Neural cell (in vitro differentiated cells): Measurements from ENCODE around the gene DHDH. TPM values are rescaled to one million over a fixed set of nuclear protein-coding genes. Genes with fewer than 3 reads are reported as not detected.

ENCODE experiments used
- H2AFZ ChIP-seq: fragments of 200-600, 300-800 bp; sonication (generic), shearing (Covaris generic); 2 replicates; pipeline ENCODE4 v1.6.0; 2014; ENCODE audit warnings: low read depth, mild to moderate bottlenecking, antibody characterized with exemption, low read length, moderate library complexity
- H3F3A ChIP-seq: fragments of 200-600 bp; shearing (Covaris generic); 2 replicates; pipeline ENCODE4 v1.6.1; 2016; ENCODE audit warnings: mild to moderate bottlenecking, moderate library complexity, mixed read lengths, antibody characterized with exemption, low read length; ENCODE audit not compliant: insufficient read depth, poor library complexity, severe bottlenecking
- H3K27ac ChIP-seq: fragments of 200-600, 300-800 bp; sonication (generic), shearing (Covaris generic); 2 replicates; pipeline ENCODE4 v1.5.1; 2014; ENCODE audit warnings: mild to moderate bottlenecking, low read length, moderate library complexity
- H3K27me3 ChIP-seq: fragments of 300-800, 200-600 bp; sonication (generic), shearing (Covaris generic); 2 replicates; pipeline ENCODE4 v1.6.0; 2014; ENCODE audit warnings: mild to moderate bottlenecking, low read depth, low read length, moderate library complexity; ENCODE audit not compliant: insufficient read depth
- H3K36me3 ChIP-seq: fragments of 300-800, 200-600 bp; sonication (generic), shearing (Covaris generic); 2 replicates; pipeline ENCODE4 v1.5.1; 2014; ENCODE audit warnings: mild to moderate bottlenecking, antibody characterized with exemption, low read length, moderate library complexity; ENCODE audit not compliant: insufficient read depth
- H3K4me2 ChIP-seq: fragments of 300-800, 200-600 bp; sonication (generic), shearing (Covaris generic); 2 replicates; pipeline ENCODE4 v1.6.0; 2014; ENCODE audit warnings: mild to moderate bottlenecking, low read length
- H3K4me3 ChIP-seq: fragments of 300-800, 200-600 bp; sonication (generic), shearing (Covaris generic); 2 replicates; pipeline ENCODE4 v1.5.1; 2014; ENCODE audit warnings: mild to moderate bottlenecking, low read length, moderate library complexity
- H3K79me2 ChIP-seq: fragments of 200-600 bp; shearing (Covaris generic); replicated peaks from 2 replicates; pipeline ENCODE4 v1.6.0; 2014; ENCODE audit warnings: mild to moderate bottlenecking, low read length, moderate library complexity; ENCODE audit not compliant: insufficient read depth
- H3K9ac ChIP-seq: fragments of 300-800, 200-600 bp; sonication (generic), shearing (Covaris generic); 2 replicates; pipeline ENCODE4 v1.6.1; 2016; ENCODE audit warnings: mild to moderate bottlenecking, low read length, mixed read lengths
- H3K9me2 ChIP-seq: fragments of 200-600 bp; shearing (Covaris generic); 2 replicates; pipeline ENCODE4 v1.6.1; 2016; ENCODE audit warnings: mild to moderate bottlenecking, low read length, mixed read lengths; ENCODE audit not compliant: insufficient read depth
- H3K9me3 ChIP-seq: fragments of 200-600, 300-800 bp; sonication (generic), shearing (Covaris generic); 2 replicates; pipeline ENCODE4 v1.6.1; 2016; ENCODE audit warnings: mild to moderate bottlenecking, mixed run types, low read length, moderate library complexity, mixed read lengths
- H4K20me1 ChIP-seq: fragments of 200-600 bp; shearing (Covaris generic); 2 replicates; pipeline ENCODE4 v1.6.1; 2016; ENCODE audit warnings: mild to moderate bottlenecking, mixed run types; ENCODE audit not compliant: insufficient read depth
- CTCF ChIP-seq: fragments of 450-650 bp; IDR thresholded peaks from 2 replicates; pipeline ENCODE4 v1.5.1; 2014; ENCODE audit warnings: antibody characterized with exemption, mild to moderate bottlenecking, moderate library complexity; ENCODE audit not compliant: poor library complexity, severe bottlenecking
- EP300 ChIP-seq: fragments of 450-650 bp; conservative IDR thresholded peaks from 2 replicates; pipeline ENCODE4 v1.6.1; 2014; ENCODE audit warnings: antibody characterized with exemption, mild to moderate bottlenecking, moderate library complexity; ENCODE audit not compliant: poor library complexity, severe bottlenecking
- EZH2 ChIP-seq: fragments of 200-600, 300-800 bp; shearing (Covaris generic), sonication (generic); IDR thresholded peaks from 2 replicates; pipeline ENCODE4 v1.6.1; 2014; ENCODE audit warnings: antibody characterized with exemption, low read length, borderline replicate concordance, mild to moderate bottlenecking; ENCODE audit not compliant: insufficient read depth, poor library complexity, severe bottlenecking
- MXI1 ChIP-seq: fragments of 450-650 bp; conservative IDR thresholded peaks from 2 replicates; pipeline ENCODE4 v1.6.1; 2014; ENCODE audit warnings: antibody characterized with exemption, mild to moderate bottlenecking; ENCODE audit not compliant: poor library complexity, severe bottlenecking
- POLR2AphosphoS5 ChIP-seq: IDR thresholded peaks from 2 replicates; pipeline ENCODE4 v1.6.1; 2012
- RAD21 ChIP-seq: fragments of 450-650 bp; conservative IDR thresholded peaks from 2 replicates; pipeline ENCODE4 v1.6.1; 2014; ENCODE audit warnings: antibody characterized with exemption, mild to moderate bottlenecking, moderate library complexity
- REST ChIP-seq: IDR thresholded peaks from 2 replicates; pipeline ENCODE4 v1.6.1; 2012; ENCODE audit warnings: borderline replicate concordance
- SMC3 ChIP-seq: fragments of 450-650 bp; conservative IDR thresholded peaks from 2 replicates; pipeline ENCODE4 v1.6.1; 2014; ENCODE audit warnings: antibody characterized with exemption, mild to moderate bottlenecking, moderate library complexity; ENCODE audit not compliant: poor library complexity
- TAF1 ChIP-seq: IDR thresholded peaks from 2 replicates; pipeline ENCODE4 v1.6.1; 2012; ENCODE audit warnings: low read depth
- polyA plus RNA-seq: library from polyadenylated mRNA; depleted of rRNA; stranded (reverse); fragments of >200 nt; gene quantifications from 2 replicates; pipeline ENCODE4 v1.2.3, GENCODE V29; 2014

Gene DHDH
- polyA plus RNA-seq, 1 donor from 2014 or later = 4.8 TPM

GRCh38 chr19:48961051-48961649 lies 27.7 kb downstream of the DHDH start:
- TF ChIP-seq SMC3 = no peak
- no peak for TF ChIP-seq MXI1
- TF ChIP-seq CTCF = no peak
- TF ChIP-seq TAF1 = no peak
- no peak for TF ChIP-seq POLR2AphosphoS5
- no peak for TF ChIP-seq EP300
- TF ChIP-seq EZH2 = no peak
- TF ChIP-seq REST = no peak
- TF ChIP-seq RAD21 = no peak
- H3K9me2 ChIP-seq = no peaks in the 10 kb centered on the region
- no peak overlapping the region for H3K9ac ChIP-seq
- H2AFZ ChIP-seq = no peak overlapping the region
- H3K9me3 ChIP-seq = no peaks in the 10 kb centered on the region
- no peaks in the 10 kb centered on the region for H3F3A ChIP-seq
- peaks cover 2% of the 10 kb centered on the region for H3K79me2 ChIP-seq
- H3K4me3 ChIP-seq = no peak overlapping the region
- H3K27me3 ChIP-seq = no peaks in the 10 kb centered on the region
- H3K36me3 ChIP-seq = no peaks in the 10 kb centered on the region
- no peak overlapping the region for H3K4me2 ChIP-seq
- no peaks in the 10 kb centered on the region for H4K20me1 ChIP-seq
- H3K27ac ChIP-seq = no peak overlapping the region

- no peaks in the 10 kb centered on the region for H3K9me3 ChIP-seq
- peaks cover 6% of the 10 kb centered on the region for H3K79me2 ChIP-seq
- no peak overlapping the region for H3K9ac ChIP-seq
- TF ChIP-seq RAD21 (no peak), EP300 (no peak), EZH2 (no peak)
- no peak overlapping the region for H3K4me3 ChIP-seq
- H3K9me2 ChIP-seq = no peaks in the 10 kb centered on the region
- no peaks in the 10 kb centered on the region for H3K36me3 ChIP-seq
- H2AFZ ChIP-seq = no peak overlapping the region
- no peaks in the 10 kb centered on the region for H3K27me3 ChIP-seq
- no peaks in the 10 kb centered on the region for H3F3A ChIP-seq
- H3K27ac ChIP-seq = no peak overlapping the region
- no peaks in the 10 kb centered on the region for H4K20me1 ChIP-seq
- H3K4me2 ChIP-seq = no peak overlapping the region
Measured at GRCh38 chr19:48961673-48962028, 28.2 kb downstream of the DHDH start.
